Endothelial cell (in vitro differentiated cells): Measurements from ENCODE around the gene ZDHHC11. TPM values are rescaled to one million over a fixed set of nuclear protein-coding genes. Genes with fewer than 3 reads are reported as not detected.

Experiments used
- DNase-seq: peaks from one replicate; pipeline ENCODE4 v3.0.0; 2021; ENCODE audit warnings: low spot score
- H3K27ac Mint-ChIP-seq: one replicate; pipeline ENCODE4 v1.8.0; 2021; ENCODE audit warnings: mixed read lengths, inconsistent platforms; ENCODE audit not compliant: unreplicated experiment
- H3K27me3 Mint-ChIP-seq: one replicate; pipeline ENCODE4 v1.8.0; 2021; ENCODE audit warnings: mild to moderate bottlenecking, moderate library complexity, mixed read lengths, inconsistent platforms; ENCODE audit not compliant: unreplicated experiment
- H3K36me3 Mint-ChIP-seq: one replicate; pipeline ENCODE4 v1.8.0; 2021; ENCODE audit warnings: mild to moderate bottlenecking, low read depth, mixed read lengths, inconsistent platforms; ENCODE audit not compliant: unreplicated experiment
- H3K4me1 Mint-ChIP-seq: one replicate; pipeline ENCODE4 v1.8.0; 2021; ENCODE audit warnings: mild to moderate bottlenecking, mixed read lengths, inconsistent platforms; ENCODE audit not compliant: unreplicated experiment
- H3K4me3 Mint-ChIP-seq: one replicate; pipeline ENCODE4 v1.8.0; 2021; ENCODE audit warnings: mild to moderate bottlenecking, mixed read lengths, inconsistent platforms; ENCODE audit not compliant: unreplicated experiment
- H3K9me3 Mint-ChIP-seq: one replicate; pipeline ENCODE4 v1.8.0; 2021; ENCODE audit warnings: mixed read lengths, inconsistent platforms; ENCODE audit not compliant: unreplicated experiment
- long read RNA-seq: library from polyadenylated mRNA; unstranded; transcript quantifications from one replicate; pipeline ENCODE4 v2.0.0, GENCODE V29; 2020; ENCODE audit not compliant: unreplicated experiment
- total RNA-seq: library from RNA; stranded (reverse); fragmentation: NEBNext Ultra II Directional; extraction: Animal tissue kit (Norgen Biotek cat#: 25700); gene quantifications from one replicate; pipeline ENCODE4 v1.2.1, GENCODE V29; 2021; ENCODE audit not compliant: unreplicated experiment
- TF ChIP-seq, protein P1 (sequence below): fragments of 200-600 bp; sonication (generic); IDR thresholded peaks from one replicate; pipeline ENCODE4 v1.5.0; 2021; ENCODE audit warnings: antibody characterized with exemption; ENCODE audit not compliant: unreplicated experiment

The ZDHHC11 gene, protein sequence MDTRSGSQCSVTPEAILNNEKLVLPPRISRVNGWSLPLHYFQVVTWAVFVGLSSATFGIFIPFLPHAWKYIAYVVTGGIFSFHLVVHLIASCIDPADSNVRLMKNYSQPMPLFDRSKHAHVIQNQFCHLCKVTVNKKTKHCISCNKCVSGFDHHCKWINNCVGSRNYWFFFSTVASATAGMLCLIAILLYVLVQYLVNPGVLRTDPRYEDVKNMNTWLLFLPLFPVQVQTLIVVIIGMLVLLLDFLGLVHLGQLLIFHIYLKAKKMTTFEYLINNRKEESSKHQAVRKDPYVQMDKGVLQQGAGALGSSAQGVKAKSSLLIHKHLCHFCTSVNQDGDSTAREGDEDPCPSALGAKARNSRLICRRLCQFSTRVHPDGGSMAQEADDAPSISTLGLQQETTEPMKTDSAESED
- 14.3 TPM for total RNA-seq
- long read RNA-seq = 0 reads

DNA sequence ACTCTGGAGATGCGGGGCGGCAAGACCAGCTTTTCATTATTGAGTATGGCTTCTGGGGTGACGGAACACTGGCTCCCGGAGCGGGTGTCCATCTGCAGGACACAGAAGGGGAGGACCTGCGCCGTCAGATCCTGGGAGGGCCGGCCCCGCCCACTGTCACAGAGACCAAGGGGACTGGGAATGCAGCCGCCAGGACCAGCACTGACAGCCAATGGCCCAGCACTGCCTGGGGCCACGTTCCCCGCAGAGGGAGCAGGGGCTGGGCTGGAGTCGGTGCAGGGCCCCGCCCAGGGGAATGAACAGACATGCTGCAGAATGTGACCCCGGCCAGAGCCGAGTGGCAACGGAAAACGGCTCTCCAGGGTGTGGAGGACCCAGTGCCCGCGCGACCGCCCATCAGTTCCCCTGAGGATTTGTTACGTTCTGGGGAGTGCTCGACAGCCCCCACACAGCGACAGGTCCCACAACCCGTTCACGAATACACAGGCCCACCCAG lies at the start of gene ZDHHC11:
ZDHHC11 (minus strand) TSS at position 476 of the 496 bp plus-strand sequence; CDS start at position 92, 384 bp downstream.
- no peak for DNase-seq
- H3K36me3 Mint-ChIP-seq = peaks cover 12% of the 10 kb centered on the region
- peak within 1 kb of the TSS; percentile 51 for H3K4me3 Mint-ChIP-seq
- TF ChIP-seq, protein P1, sequence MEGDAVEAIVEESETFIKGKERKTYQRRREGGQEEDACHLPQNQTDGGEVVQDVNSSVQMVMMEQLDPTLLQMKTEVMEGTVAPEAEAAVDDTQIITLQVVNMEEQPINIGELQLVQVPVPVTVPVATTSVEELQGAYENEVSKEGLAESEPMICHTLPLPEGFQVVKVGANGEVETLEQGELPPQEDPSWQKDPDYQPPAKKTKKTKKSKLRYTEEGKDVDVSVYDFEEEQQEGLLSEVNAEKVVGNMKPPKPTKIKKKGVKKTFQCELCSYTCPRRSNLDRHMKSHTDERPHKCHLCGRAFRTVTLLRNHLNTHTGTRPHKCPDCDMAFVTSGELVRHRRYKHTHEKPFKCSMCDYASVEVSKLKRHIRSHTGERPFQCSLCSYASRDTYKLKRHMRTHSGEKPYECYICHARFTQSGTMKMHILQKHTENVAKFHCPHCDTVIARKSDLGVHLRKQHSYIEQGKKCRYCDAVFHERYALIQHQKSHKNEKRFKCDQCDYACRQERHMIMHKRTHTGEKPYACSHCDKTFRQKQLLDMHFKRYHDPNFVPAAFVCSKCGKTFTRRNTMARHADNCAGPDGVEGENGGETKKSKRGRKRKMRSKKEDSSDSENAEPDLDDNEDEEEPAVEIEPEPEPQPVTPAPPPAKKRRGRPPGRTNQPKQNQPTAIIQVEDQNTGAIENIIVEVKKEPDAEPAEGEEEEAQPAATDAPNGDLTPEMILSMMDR = no peak
- peaks cover 2% of the 10 kb centered on the region for H3K4me1 Mint-ChIP-seq
- H3K27ac Mint-ChIP-seq = no peak within 1 kb of the TSS
- no peaks in the 10 kb centered on the region for H3K9me3 Mint-ChIP-seq
- peaks cover 28% of the 10 kb centered on the region for H3K27me3 Mint-ChIP-seq

DNA sequence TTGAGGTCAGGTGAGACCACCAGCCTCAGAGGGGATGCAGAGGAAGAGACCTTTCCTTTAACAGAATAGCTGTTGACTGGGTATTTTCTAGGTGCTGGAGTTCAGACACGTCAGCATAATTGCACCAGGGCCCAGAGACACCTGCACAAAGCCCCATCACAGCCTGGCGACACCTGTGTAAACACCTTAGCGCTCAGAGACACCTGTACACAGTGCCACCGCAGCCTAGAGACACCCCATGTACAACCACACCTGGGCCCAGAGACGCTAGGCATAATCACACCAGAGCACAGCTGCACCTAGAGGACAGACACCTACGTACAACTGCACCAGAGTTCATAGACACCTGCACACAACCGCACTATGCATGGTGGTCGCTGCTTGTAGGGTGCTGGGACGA lies 42.9 kb upstream of the ZDHHC11 start:
- H3K27me3 Mint-ChIP-seq = peaks cover 9% of the 10 kb centered on the region
- H3K36me3 Mint-ChIP-seq = peaks cover 8% of the 10 kb centered on the region
- H3K4me3 Mint-ChIP-seq = peak overlapping the region; percentile 86
- H3K27ac Mint-ChIP-seq = no peak overlapping the region
- TF ChIP-seq, protein P1 = no peak
- no peaks in the 10 kb centered on the region for H3K9me3 Mint-ChIP-seq
- peaks cover 6% of the 10 kb centered on the region for H3K4me1 Mint-ChIP-seq
- no peak for DNase-seq

DNA sequence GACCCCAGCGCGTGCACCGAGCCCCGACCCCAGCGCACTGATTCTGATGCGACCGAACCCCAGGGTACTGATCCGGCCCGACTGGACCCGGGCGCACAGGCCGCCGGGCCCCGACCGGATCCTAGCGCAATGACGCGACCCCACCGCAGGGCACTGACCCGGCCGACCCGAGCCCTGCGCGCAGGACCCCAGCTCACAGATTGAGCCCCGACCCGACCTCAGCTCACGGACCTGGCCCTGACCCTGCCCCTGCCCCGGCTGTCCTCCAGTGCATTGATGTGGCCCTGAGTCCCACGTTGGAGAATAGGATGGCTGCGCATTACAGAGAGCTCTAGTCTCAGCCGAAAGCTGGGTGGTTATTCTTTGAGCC lies 42.3 kb upstream of the ZDHHC11 start:
- H3K27ac Mint-ChIP-seq = peak overlapping the region; percentile 30
- DNase-seq = no peak
- H3K36me3 Mint-ChIP-seq = peaks cover 14% of the 10 kb centered on the region
- TF ChIP-seq, protein P1 = no peak
- H3K27me3 Mint-ChIP-seq = peaks cover 9% of the 10 kb centered on the region
- peaks cover 8% of the 10 kb centered on the region for H3K4me1 Mint-ChIP-seq
- no peaks in the 10 kb centered on the region for H3K9me3 Mint-ChIP-seq
- peak overlapping the region; percentile 86 for H3K4me3 Mint-ChIP-seq

DNA sequence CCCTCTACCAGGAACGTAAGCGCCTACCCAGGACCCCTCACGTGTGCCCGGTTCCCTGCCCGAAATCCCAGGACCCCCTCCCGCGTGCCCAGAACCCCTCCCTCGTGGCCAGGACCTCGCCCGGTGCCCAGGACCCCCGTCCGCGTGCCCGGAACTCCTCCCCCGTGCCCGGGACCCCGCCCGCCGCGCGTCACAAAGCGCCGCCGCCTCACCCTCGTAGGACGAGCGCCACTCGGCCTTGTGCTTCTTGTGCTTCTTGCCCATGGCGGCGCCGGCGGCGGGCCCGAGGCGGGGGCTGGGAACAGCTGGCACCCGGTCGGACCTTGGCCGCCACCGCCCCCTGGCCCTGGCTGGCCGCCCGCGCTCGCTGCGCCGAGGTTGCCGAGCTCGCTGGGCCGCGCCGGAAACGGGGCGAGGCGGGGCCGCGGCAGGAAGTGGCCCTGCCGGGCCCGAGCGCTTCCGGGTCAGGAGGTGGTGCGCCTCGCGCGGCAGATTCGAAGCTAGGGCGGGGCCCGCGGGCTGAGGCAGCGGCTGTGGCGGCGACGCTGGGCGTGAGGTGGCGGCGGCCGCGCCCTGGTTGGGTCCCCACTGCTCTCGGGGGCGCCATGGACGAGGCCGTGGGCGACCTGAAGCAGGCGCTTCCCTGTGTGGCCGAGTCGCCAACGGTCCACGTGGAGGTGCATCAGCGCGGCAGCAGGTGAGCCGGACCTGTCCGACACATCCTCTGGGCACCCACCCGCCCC lies 41.8 kb upstream of the ZDHHC11 start, which contains the start of the genes BRD9 and TRIP13:
BRD9 (minus strand) TSS at position 408 of the 743 bp plus-strand sequence; CDS start at position 264, 144 bp downstream.
TRIP13 (plus strand) TSS at position 491 of the 743 bp plus-strand sequence; CDS start at position 606, 115 bp downstream.
- H3K27me3 Mint-ChIP-seq = peaks cover 9% of the 10 kb centered on the region
- peak; percentile 85 for DNase-seq
- peaks cover 17% of the 10 kb centered on the region for H3K36me3 Mint-ChIP-seq
- peak within 1 kb of the TSS; percentile 91 for H3K27ac Mint-ChIP-seq
- H3K9me3 Mint-ChIP-seq = no peaks in the 10 kb centered on the region
- peak within 1 kb of the TSS; percentile 93 for H3K4me3 Mint-ChIP-seq
- peaks cover 10% of the 10 kb centered on the region for H3K4me1 Mint-ChIP-seq
- TF ChIP-seq, protein P1 = no peak
